ENCODE results near the gene VPS54.
A peak's percentile ranks its signal among the peaks of the same experiment; 100 is the strongest.
"Not testable (repeated sequence)": the region's sequence is repeated elsewhere in the genome, so short reads cannot be mapped to it uniquely, and the experiment has no call there.

VPS54 gene

GRCh38 chr2:63993130-63993584 is 26.1 kb downstream of the VPS54 start:
- not testable (repeated sequence) for DNase-seq

GRCh38 chr2:63992061-63992685 is 27.1 kb downstream of the VPS54 start:
- DNase-seq, result no peak

GRCh38 chr2:63991173-63991999 is 27.8 kb downstream of the VPS54 start:
- DNase-seq, result not testable (repeated sequence)

- DNase-seq, result no peak
Observed at GRCh38 chr2:63990072-63990471, 29.2 kb downstream of the VPS54 start.

GRCh38 chr2:63988842-63989436 is 30.3 kb downstream of the VPS54 start:
- not testable (repeated sequence) for DNase-seq

GRCh38 chr2:63984606-63985359 is 34.4 kb downstream of the VPS54 start:
- DNase-seq, result no peak

GRCh38 chr2:63983986-63984605 is 35.1 kb downstream of the VPS54 start:
- DNase-seq, result no peak

- DNase-seq, result no peak
Observed at GRCh38 chr2:63982335-63982734, 36.9 kb downstream of the VPS54 start.

- DNase-seq, result no peak
Observed at GRCh38 chr2:63981702-63982103, 37.5 kb downstream of the VPS54 start.

GRCh38 chr2:63980794-63981193 is 38.4 kb downstream of the VPS54 start:
- no peak for DNase-seq

- DNase-seq, result peak; percentile 27 to 47
Observed at GRCh38 chr2:63977904-63978303, 41.3 kb downstream of the VPS54 start.

- DNase-seq, result no peak
Observed at GRCh38 chr2:63976125-63976510, 43.1 kb downstream of the VPS54 start.

GRCh38 chr2:63975437-63976124 is 43.6 kb downstream of the VPS54 start:
- peak; percentile 11 to 41 for DNase-seq

GRCh38 chr2:63975036-63975435 is 44.2 kb downstream of the VPS54 start:
- DNase-seq, result not testable (repeated sequence)

GRCh38 chr2:63962186-63962585 is 57.0 kb downstream of the VPS54 start:
- no peak for DNase-seq

- DNase-seq, result no peak
Observed at GRCh38 chr2:63950414-63950813, 68.8 kb downstream of the VPS54 start.

- DNase-seq, result no peak
Observed at GRCh38 chr2:63942788-63943187, 76.4 kb downstream of the VPS54 start.

- not testable (repeated sequence) for DNase-seq
Observed at GRCh38 chr2:63932104-63932503, 87.1 kb downstream of the VPS54 start.

GRCh38 chr2:63926815-63927214 is 92.4 kb downstream of the VPS54 start:
- no peak for DNase-seq

GRCh38 chr2:63914311-63914710 is 104.9 kb downstream of the VPS54 start:
- no peak for DNase-seq

- DNase-seq, result no peak
Observed at GRCh38 chr2:63903003-63903402, 116.2 kb downstream of the VPS54 start.

- no peak for DNase-seq
Observed at GRCh38 chr2:63902149-63902548, 117.1 kb downstream of the VPS54 start.

Data from activated CD4-positive, alpha-beta T cell treated with anti-CD3 and anti-CD28 coated beads, Interleukin-2, amount 50 U/mL, for 48 hours (primary cell).